Tibial nerve (tissue), 3 donors: ENCODE results near the gene ENKD1.

ENCODE experiments used
- CTCF ChIP-seq, 5 experiments: fragments of 200-600 bp in 3 of 5; fragments of 450-650 bp in 2 of 5; sonication (generic) in 3 of 5; IDR thresholded peaks; one replicate each; pipeline ENCODE4 v1.5.1; 2016 to 2019; ENCODE audit warnings: antibody characterized with exemption in 5 of 5, mild to moderate bottlenecking in 3 of 5, moderate library complexity in 2 of 5
- POLR2A ChIP-seq, 2 donors: fragments of 450-650 bp; IDR thresholded peaks; one replicate each; pipeline ENCODE4 v1.6.1; 2017; ENCODE audit warnings: antibody characterized with exemption in 2 of 2, mild to moderate bottlenecking in 2 of 2, moderate library complexity in 2 of 2

GRCh38 chr16:67685388-67686112 lies 19.0 kb upstream of the ENKD1 start:
- TF ChIP-seq CTCF (IDR thresholded peaks at IDR 0.05) (no peak), POLR2A (IDR thresholded peaks at IDR 0.05) (no peak)
